ENCODE data around the gene VAV2.

The VAV2 gene

DNA sequence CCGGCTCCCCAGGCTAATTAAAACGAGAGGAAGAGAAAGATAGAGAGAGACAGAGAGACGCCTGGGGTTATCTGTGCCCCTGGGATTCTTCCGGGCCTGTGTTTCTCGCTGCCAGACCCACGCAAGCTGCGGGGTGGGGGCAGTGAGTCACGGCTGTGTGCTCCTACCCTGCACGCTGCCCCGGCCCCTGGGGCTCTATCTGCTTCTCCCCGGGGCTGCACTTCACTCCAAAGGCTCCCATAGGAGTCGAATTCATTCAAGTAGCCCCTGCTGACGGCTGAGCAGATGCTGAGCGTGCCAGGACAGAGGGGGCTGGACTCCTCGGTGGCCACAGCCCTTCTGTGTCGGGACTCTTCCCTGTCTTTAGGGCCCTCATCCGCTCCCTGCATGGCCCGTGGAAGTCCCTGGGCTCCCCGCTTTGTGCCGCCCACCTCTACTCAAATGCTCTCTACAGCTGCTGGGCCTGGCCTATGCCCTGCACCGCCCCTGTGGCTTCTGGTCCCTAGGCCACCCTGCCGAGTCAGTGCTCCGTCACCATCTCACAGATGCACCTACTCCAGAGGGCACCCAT, 276.7 kb downstream of the VAV2 start:
- no peak for DNase-seq

DNA sequence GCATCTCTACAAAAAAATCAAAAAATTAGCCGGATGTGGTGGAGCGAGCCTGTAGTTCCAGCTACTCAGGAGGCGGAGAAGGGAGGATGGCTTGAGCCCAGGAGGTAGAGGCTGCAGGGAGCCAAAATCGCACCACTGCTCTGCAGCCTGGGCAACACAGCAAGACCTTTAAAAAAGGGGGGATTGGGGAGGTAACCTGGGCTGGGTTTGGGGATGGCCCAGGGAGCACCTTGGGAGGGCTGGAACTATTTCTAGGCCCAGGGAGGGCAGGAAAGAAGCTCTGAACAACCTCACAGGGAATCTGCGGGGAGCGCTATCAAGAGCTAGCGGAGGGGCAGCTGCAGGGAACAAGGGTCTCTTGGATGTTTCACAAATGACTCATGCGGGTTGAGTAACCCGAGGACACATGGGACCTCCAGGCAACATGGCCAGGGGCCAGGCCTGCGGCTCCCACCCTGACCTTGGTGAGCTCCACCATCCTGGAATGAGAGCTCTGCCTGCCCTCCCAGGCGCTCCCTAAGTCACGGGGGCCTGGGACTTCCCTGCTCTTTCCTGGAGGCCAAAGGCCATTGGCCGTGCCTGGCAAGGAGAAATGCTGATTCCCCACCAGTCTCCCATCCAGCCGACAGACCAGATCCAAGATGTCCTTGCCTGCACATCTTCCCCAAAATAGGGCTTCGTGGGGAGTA, 277.4 kb downstream of the VAV2 start:
- DNase-seq: no peak

GRCh38 chr9:133713960-133714495, 278.1 kb downstream of the VAV2 start:
- DNase-seq: no peak

GRCh38 chr9:133713150-133713959, 278.8 kb downstream of the VAV2 start:
- DNase-seq: no peak

DNA sequence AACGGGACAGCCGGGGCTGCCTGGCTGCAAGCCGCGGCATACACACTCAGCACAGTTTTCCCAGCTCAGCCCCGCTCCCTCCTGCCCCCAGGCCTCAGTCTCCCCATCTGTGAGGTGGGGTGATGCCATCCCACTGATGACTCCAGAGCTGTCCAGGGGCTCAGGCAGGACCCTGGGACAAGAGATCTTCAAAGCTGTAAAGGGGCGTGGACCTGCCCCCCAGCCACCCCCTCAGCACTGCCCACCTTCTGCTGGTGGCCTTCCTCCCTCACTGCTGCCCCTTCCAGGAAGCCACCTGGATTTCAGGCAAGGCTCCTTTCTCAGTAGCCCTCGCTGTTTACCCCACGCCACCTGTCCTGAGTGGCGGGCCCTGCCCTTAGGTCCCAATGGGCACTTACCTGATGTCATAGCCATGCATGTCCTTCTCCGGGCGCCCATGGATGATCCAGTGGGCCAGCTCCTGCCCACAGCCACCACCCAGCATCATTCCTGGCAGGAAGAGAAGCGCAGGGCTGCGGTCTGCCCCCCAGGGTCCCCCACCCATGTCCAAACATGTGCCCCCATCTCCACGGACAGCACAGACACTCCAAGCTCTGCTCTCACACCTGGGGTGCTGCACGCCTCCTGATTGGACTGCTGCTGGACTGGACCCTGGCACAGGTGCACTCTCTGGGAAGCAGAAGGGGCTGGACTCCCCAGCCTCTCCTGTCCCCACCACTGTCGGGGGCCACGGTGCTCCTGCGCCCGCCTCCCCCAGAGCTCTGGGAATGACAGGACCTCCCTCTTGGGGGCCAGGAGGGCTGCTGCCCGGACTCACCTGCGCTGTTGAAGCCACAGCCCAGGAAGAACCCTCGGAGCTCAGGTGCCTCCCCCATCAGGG, 279.7 kb downstream of the VAV2 start:
- DNase-seq: no peak

All from CD4-positive, alpha-beta T cell treated with Interferon gamma for 1 hour (primary cell).